Panc1 (cell line): ENCODE data around the gene NEGR1. TPM values are rescaled to one million over a fixed set of nuclear protein-coding genes. Genes with fewer than 3 reads are reported as not detected.

ENCODE experiments used
- ATAC-seq: fragments of 200-7000 bp; cut with Tn5 transposase; 2 replicates; pipeline ENCODE4 v1.9.1; 2020; ENCODE audit warnings: mild to moderate bottlenecking, moderate library complexity
- BruUV-seq: library from RNA; stranded (reverse); fragments of 400-500 nt; replicated peaks from 2 replicates; lab custom pipeline; 2021; lab: Mats Ljungman, UMichigan
- CTCF ChIA-PET: fragments of 300-600 bp; sonication (Branson Sonifier 250); formaldehyde crosslinking; loops from one replicate; lab custom pipeline; 2022; ENCODE audit warnings: antibody characterized with exemption; lab: Charles Lee
- POLR2A ChIA-PET: fragments of 300-600 bp; sonication (Branson Sonifier 250); formaldehyde crosslinking; loops from one replicate; lab custom pipeline; 2022; ENCODE audit warnings: antibody characterized with exemption; lab: Charles Lee
- DNase-seq: peaks from one replicate; pipeline ENCODE4 v3.0.0-alpha.2; 2010; ENCODE audit warnings: low read depth, low spot score
- H3K27ac ChIP-seq: 2 replicates; pipeline ENCODE4 v1.5.1; 2011; ENCODE audit warnings: mild to moderate bottlenecking, low read length, inconsistent platforms
- H3K27me3 ChIP-seq: fragments of 200-500 bp; sonication (Bioruptor generic); 2 replicates; pipeline ENCODE4 v1.6.0; 2014; ENCODE audit warnings: low read length, inconsistent platforms; ENCODE audit not compliant: control insufficient read depth, insufficient read depth
- H3K36me3 ChIP-seq: fragments of 200-500 bp; sonication (Bioruptor generic); 2 replicates; pipeline ENCODE4 v1.5.1; 2014; ENCODE audit warnings: inconsistent platforms, mild to moderate bottlenecking, low read length, moderate library complexity; ENCODE audit not compliant: control insufficient read depth, insufficient read depth
- H3K4me1 ChIP-seq: 2 replicates; pipeline ENCODE4 v1.5.1; 2011; ENCODE audit warnings: inconsistent platforms, mild to moderate bottlenecking, low read length, moderate library complexity; ENCODE audit not compliant: control insufficient read depth, insufficient read depth
- H3K4me3 ChIP-seq, 2 experiments: 2 replicates each; pipeline ENCODE4 v1.5.1; 2011 to 2012; ENCODE audit warnings: low read depth in 2 of 2, low read length in 2 of 2, mild to moderate bottlenecking in 2 of 2, inconsistent platforms in 1 of 2, moderate library complexity in 1 of 2
- H3K9me3 ChIP-seq: fragments of 200-500 bp; sonication (Bioruptor generic); 2 replicates; pipeline ENCODE4 v1.5.1; 2014; ENCODE audit warnings: low read depth, mild to moderate bottlenecking, inconsistent platforms, low read length, moderate library complexity; ENCODE audit not compliant: control insufficient read depth, insufficient read depth
- CTCF ChIP-seq: fragments of 450-650 bp; IDR thresholded peaks from 2 replicates; pipeline ENCODE4 v1.5.1; 2017; ENCODE audit warnings: mild to moderate bottlenecking
- POLR2AphosphoS5 ChIP-seq: IDR thresholded peaks from 2 replicates; pipeline ENCODE4 v1.6.1; 2012; ENCODE audit warnings: mild to moderate bottlenecking, low read depth, low read length, moderate library complexity
- REST ChIP-seq, 2 experiments: IDR thresholded peaks; 2 replicates each; pipeline ENCODE4 v1.6.1; 2011 to 2012; ENCODE audit warnings: low read depth in 2 of 2, control low read depth in 1 of 2, low read length in 1 of 2, mild to moderate bottlenecking in 1 of 2, moderate library complexity in 1 of 2; ENCODE audit not compliant: insufficient read depth in 1 of 2
- SIN3A ChIP-seq: IDR thresholded peaks from 2 replicates; pipeline ENCODE4 v1.6.1; 2012; ENCODE audit warnings: low read depth, mild to moderate bottlenecking, low read length, moderate library complexity, borderline replicate concordance; ENCODE audit not compliant: insufficient read depth
- TCF7L2 ChIP-seq: IDR thresholded peaks from 2 replicates; pipeline ENCODE4 v1.6.1; 2011; ENCODE audit warnings: mild to moderate bottlenecking, low read depth, low read length, inconsistent platforms
- in situ Hi-C: cut with HindIII; loops from 2 replicates; pipeline ENCODE4 v1.10.0; 2016; ENCODE audit warnings: low sequenced_read_pairs, low pct_unique_long_range_greater_than_20kb
- intact Hi-C: fragments of 100-400 bp; cut with micrococcal nuclease; formaldehyde crosslinking; loops from one replicate; pipeline ENCODE4 v1.10.0; 2022; ENCODE audit not compliant: unreplicated experiment
- total RNA-seq: library from RNA; stranded (reverse); gene quantifications from one replicate; pipeline ENCODE4 v1.2.1, GENCODE V29; 2021; ENCODE audit not compliant: unreplicated experiment

The NEGR1 gene
- total RNA-seq, 1 experiment from 2014 or later: 2.7 TPM

- TF ChIP-seq CTCF (no peak), POLR2AphosphoS5 (no peak), SIN3A (no peak), TCF7L2 (no peak)
- Histone ChIP-seq H3K27ac (no peak overlapping the region), H3K9me3 (no peaks in the 10 kb centered on the region), H3K36me3 (no peaks in the 10 kb centered on the region; the same call in 1 of the 2 replicates), H3K4me1 (no peaks in the 10 kb centered on the region), H3K27me3 (no peaks in the 10 kb centered on the region), H3K4me3 (no peak overlapping the region)
- in situ Hi-C loops: no loop called here
- POLR2A ChIA-PET: no interaction called here
- DNase-seq: no peak
- CTCF ChIA-PET: no interaction called here
- no TSS peak for BruUV-seq
- no peak for ATAC-seq
- intact Hi-C loops: no loop called here
Observed at GRCh38 chr1:71745326-71745725, 537.0 kb downstream of the NEGR1 start.

- intact Hi-C loops: no loop called here
Observed at GRCh38 chr1:71743862-71744261, 538.5 kb downstream of the NEGR1 start.

More at GRCh38 chr1:71743862-71744261, 538.5 kb downstream of the NEGR1 start:
- Histone ChIP-seq H3K4me3 (no peak overlapping the region), H3K27me3 (no peaks in the 10 kb centered on the region), H3K36me3 (no peaks in the 10 kb centered on the region), H3K4me1 (no peaks in the 10 kb centered on the region), H3K27ac (no peak overlapping the region), H3K9me3 (no peaks in the 10 kb centered on the region)
- DNase-seq (no peak), ATAC-seq (no peak)
- ChIA-PET CTCF (no interaction called here), POLR2A (no interaction called here)
- TF ChIP-seq SIN3A: no peak
- TF ChIP-seq POLR2AphosphoS5: no peak
- TF ChIP-seq TCF7L2: no peak
- no peak for TF ChIP-seq REST (IDR thresholded peaks at IDR 0.05; ENCODE audit: insufficient read depth in 1 of 2, low read depth in 2 of 2, low read length in 1 of 2)
- TF ChIP-seq CTCF: no peak
- in situ Hi-C loops: no loop called here
- no TSS peak for BruUV-seq
